ENCODE measurements around the gene MRPL2. TPM values are rescaled to one million over a fixed set of nuclear protein-coding genes. Genes with fewer than 3 reads are reported as not detected.

MRPL2 gene
- total RNA-seq, 1 experiment from 2014 or later, result 110 TPM

DNA sequence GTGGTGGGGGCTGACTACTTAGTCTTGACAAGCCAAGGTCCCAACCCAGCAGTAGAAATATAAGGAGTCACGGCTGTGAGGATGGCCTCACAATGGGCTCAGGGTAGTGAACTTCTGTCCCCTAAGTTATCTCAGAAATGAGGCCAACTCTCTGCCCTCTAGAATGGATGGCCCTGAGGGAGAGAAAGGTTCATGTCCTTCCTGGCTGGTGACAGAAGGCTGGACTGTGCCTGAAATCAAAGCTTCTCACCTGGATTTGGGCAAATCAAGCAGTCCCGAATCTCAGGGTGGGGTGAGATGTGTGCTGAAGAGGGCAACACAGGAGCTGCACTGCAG is 25.1 kb downstream of the MRPL2 start:
- no peaks in the 10 kb centered on the region for H3K79me2 ChIP-seq (ENCODE audit: low read depth)
- DNase-seq, result no peak
- BruUV-seq (replicated peaks), result no TSS peak
- H2AFZ ChIP-seq, result no peak overlapping the region
- TF ChIP-seq EZH2 (IDR thresholded peaks at IDR 0.05; ENCODE audit: low read depth), result no peak
- TF ChIP-seq, protein P1, sequence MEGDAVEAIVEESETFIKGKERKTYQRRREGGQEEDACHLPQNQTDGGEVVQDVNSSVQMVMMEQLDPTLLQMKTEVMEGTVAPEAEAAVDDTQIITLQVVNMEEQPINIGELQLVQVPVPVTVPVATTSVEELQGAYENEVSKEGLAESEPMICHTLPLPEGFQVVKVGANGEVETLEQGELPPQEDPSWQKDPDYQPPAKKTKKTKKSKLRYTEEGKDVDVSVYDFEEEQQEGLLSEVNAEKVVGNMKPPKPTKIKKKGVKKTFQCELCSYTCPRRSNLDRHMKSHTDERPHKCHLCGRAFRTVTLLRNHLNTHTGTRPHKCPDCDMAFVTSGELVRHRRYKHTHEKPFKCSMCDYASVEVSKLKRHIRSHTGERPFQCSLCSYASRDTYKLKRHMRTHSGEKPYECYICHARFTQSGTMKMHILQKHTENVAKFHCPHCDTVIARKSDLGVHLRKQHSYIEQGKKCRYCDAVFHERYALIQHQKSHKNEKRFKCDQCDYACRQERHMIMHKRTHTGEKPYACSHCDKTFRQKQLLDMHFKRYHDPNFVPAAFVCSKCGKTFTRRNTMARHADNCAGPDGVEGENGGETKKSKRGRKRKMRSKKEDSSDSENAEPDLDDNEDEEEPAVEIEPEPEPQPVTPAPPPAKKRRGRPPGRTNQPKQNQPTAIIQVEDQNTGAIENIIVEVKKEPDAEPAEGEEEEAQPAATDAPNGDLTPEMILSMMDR (conservative IDR thresholded peaks at IDR 0.05), result no peak
- H3K4me1 ChIP-seq (replicated peaks; ENCODE audit: insufficient read depth), result no peaks in the 10 kb centered on the region
- intact Hi-C loops (cut with micrococcal nuclease; ENCODE audit: unreplicated experiment), result no loop called here
- H4K20me1 ChIP-seq (ENCODE audit: insufficient read depth), result no peaks in the 10 kb centered on the region
- H3K9me2 ChIP-seq (ENCODE audit: insufficient read depth), result no peaks in the 10 kb centered on the region
- H3F3A ChIP-seq (ENCODE audit: insufficient read depth, low read depth), result peaks cover 17% of the 10 kb centered on the region
- no peaks in the 10 kb centered on the region for H3K27me3 ChIP-seq (ENCODE audit: insufficient read depth, low read depth)
- H3K36me3 ChIP-seq (ENCODE audit: low read depth), result no peaks in the 10 kb centered on the region; the same call in 1 of the 2 replicates
- ChIA-PET CTCF (no interaction called here), POLR2A (ENCODE audit: unreplicated experiment) (interaction anchor here (0.6 to 0.7 kb wide), 2 partner anchors 15 to 16 kb away, joined by 3 to 4 read pairs; no protein-coding TSS in a partner anchor)
- H3K27ac ChIP-seq, result no peak overlapping the region
- no peaks in the 10 kb centered on the region for H3K9me3 ChIP-seq (ENCODE audit: insufficient read depth, low read depth)
- no peak overlapping the region for H3K4me2 ChIP-seq
- H3K4me3 ChIP-seq, result no peak overlapping the region

DNA sequence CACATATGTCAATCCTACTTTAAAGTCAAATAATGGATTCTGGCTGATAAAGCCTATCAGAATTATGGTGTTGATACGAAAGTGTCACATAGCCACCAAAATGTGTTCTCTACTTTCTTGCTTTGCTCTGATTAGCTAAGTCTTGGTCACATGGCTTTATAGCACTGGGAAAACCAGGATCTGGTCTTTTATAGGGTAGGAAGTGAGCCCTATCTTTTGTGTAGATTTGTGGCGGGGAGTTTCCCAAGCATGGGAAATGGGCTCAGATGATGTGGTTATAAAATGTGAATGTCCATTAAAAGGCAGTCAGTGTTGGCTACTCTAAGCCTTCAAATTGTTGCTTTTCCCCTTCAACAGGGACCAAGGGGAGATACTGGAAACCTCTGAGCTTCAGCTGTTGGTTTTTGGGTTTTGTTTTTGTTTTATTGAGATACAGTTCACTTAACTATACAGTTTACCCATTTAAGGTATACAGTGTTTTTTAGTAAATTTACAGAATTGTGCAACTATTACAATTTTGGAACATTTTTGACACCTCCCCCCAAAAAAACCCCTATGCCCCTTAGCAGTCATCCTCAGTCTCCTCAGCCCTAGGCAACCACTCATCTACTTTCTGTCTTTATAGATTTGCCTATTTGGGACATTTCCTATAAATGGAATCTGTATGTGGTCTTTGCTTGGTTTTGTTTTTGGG is 25.6 kb downstream of the MRPL2 start:
- POLR2A ChIA-PET (ENCODE audit: unreplicated experiment), result interaction anchor here (0.6 to 0.7 kb wide), 2 partner anchors 14 to 17 kb away, joined by 3 to 4 read pairs; no protein-coding TSS in a partner anchor
- Histone ChIP-seq H4K20me1 (ENCODE audit: insufficient read depth) (no peaks in the 10 kb centered on the region), H3K4me3 (no peak overlapping the region), H3K36me3 (ENCODE audit: low read depth) (peaks cover 5% of the 10 kb centered on the region; the same call in 1 of the 2 replicates), H3K9me2 (ENCODE audit: insufficient read depth) (no peaks in the 10 kb centered on the region), H3K27me3 (ENCODE audit: insufficient read depth, low read depth) (no peaks in the 10 kb centered on the region), H2AFZ (no peak overlapping the region), H3K4me2 (no peak overlapping the region), H3K9me3 (ENCODE audit: insufficient read depth, low read depth) (no peaks in the 10 kb centered on the region), H3K27ac (no peak overlapping the region), H3F3A (ENCODE audit: insufficient read depth, low read depth) (peaks cover 17% of the 10 kb centered on the region), H3K79me2 (ENCODE audit: low read depth) (no peaks in the 10 kb centered on the region), H3K4me1 (replicated peaks; ENCODE audit: insufficient read depth) (no peaks in the 10 kb centered on the region)
- intact Hi-C loops (cut with micrococcal nuclease; ENCODE audit: unreplicated experiment), result no loop called here
- CTCF ChIA-PET, result no interaction called here
- no peak for DNase-seq
- no TSS peak for BruUV-seq (replicated peaks)
- TF ChIP-seq EZH2 (IDR thresholded peaks at IDR 0.05; ENCODE audit: low read depth), result no peak
- TF ChIP-seq, protein P1 (conservative IDR thresholded peaks at IDR 0.05), result no peak

DNA sequence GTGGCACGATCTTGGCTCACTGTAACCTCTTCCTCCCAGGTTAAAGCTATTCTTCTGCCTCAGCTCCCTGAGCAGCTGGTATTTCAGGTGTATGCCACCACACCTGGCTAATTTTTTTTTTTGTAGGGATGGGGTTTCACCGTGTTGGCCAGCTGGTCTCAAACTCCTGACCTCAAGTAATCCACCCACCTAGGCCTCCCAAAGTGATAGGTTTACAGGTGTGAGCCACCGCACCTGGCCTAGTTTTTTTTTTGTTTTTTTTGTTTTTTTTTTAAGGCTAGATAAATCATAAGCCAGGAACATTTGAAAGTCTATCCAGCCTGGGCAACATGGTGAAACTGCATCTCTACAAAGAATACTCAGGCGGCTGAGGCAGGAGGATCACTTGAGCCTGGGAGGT is 26.9 kb downstream of the MRPL2 start:
- no peaks in the 10 kb centered on the region for H3K79me2 ChIP-seq (ENCODE audit: low read depth)
- no peaks in the 10 kb centered on the region for H4K20me1 ChIP-seq (ENCODE audit: insufficient read depth)
- intact Hi-C loops (cut with micrococcal nuclease; ENCODE audit: unreplicated experiment), result no loop called here
- no peaks in the 10 kb centered on the region for H3K9me3 ChIP-seq (ENCODE audit: insufficient read depth, low read depth)
- CTCF ChIA-PET, result no interaction called here
- no peak overlapping the region for H3K4me3 ChIP-seq
- H3K4me2 ChIP-seq, result no peak overlapping the region
- H3K27me3 ChIP-seq (ENCODE audit: insufficient read depth, low read depth), result no peaks in the 10 kb centered on the region
- no peaks in the 10 kb centered on the region for H3K4me1 ChIP-seq (replicated peaks; ENCODE audit: insufficient read depth)
- no peak for DNase-seq
- POLR2A ChIA-PET (ENCODE audit: unreplicated experiment), result no interaction called here
- no TSS peak for BruUV-seq (replicated peaks)
- H3K36me3 ChIP-seq (ENCODE audit: low read depth), result peaks cover 8% of the 10 kb centered on the region; the same call in 1 of the 2 replicates
- no peaks in the 10 kb centered on the region for H3K9me2 ChIP-seq (ENCODE audit: insufficient read depth)
- H3K27ac ChIP-seq, result no peak overlapping the region; the same call in 1 of the 2 replicates
- no peak overlapping the region for H2AFZ ChIP-seq
- no peak for TF ChIP-seq EZH2 (IDR thresholded peaks at IDR 0.05; ENCODE audit: low read depth)
- TF ChIP-seq, protein P1 (conservative IDR thresholded peaks at IDR 0.05), result no peak
- peaks cover 18% of the 10 kb centered on the region for H3F3A ChIP-seq (ENCODE audit: insufficient read depth, low read depth)

All from PC-9 (cell line).